ENCODE measurements around the gene PRC1. TPM values are rescaled to one million over a fixed set of nuclear protein-coding genes. Genes with fewer than 3 reads are reported as not detected.

The PRC1 gene
- total and polyA plus RNA-seq, 8 donors = 10.4 to 137 (median 66.1) TPM

GRCh38 chr15:90990446-90990845 is 3.9 kb downstream of the PRC1 start:
- no peak for TF ChIP-seq CTCF (IDR thresholded peaks at IDR 0.05)
- Histone ChIP-seq H3K4me3 (no peak overlapping the region), H3K9me3 (no peaks in the 10 kb centered on the region), H3K27me3 (no peaks in the 10 kb centered on the region), H3K36me3 (no peaks in the 10 kb centered on the region), H3K4me1 (peaks cover 0 to 20% of the 10 kb centered on the region in 2 donors), H3K27ac (no peak overlapping the region)
- intact Hi-C loops (cut with DNase I) = no loop called here
- no peak for ATAC-seq
- DNase-seq = no peak

- no peaks in the 10 kb centered on the region for H3K9me3 ChIP-seq
- H3K4me3 ChIP-seq = no peak overlapping the region
- H3K4me1 ChIP-seq = peaks cover 0 to 14% of the 10 kb centered on the region in 2 donors
- intact Hi-C loops (cut with DNase I) = no loop called here
- no peak for ATAC-seq
- no peak overlapping the region for H3K27ac ChIP-seq
- TF ChIP-seq CTCF (IDR thresholded peaks at IDR 0.05) = no peak
- DNase-seq = no peak
- no peaks in the 10 kb centered on the region for H3K27me3 ChIP-seq
- no peaks in the 10 kb centered on the region for H3K36me3 ChIP-seq
These were observed 5.1 kb downstream of the PRC1 start for GRCh38 chr15:90989040-90989768.

GRCh38 chr15:90988296-90988695 is 6.0 kb downstream of the PRC1 start:
- ATAC-seq (peak; percentile 37), DNase-seq (no peak)
- Histone ChIP-seq H3K27ac (no peak overlapping the region), H3K9me3 (no peaks in the 10 kb centered on the region), H3K4me1 (peaks cover 0 to 14% of the 10 kb centered on the region in 2 donors), H3K27me3 (no peaks in the 10 kb centered on the region), H3K4me3 (no peak overlapping the region), H3K36me3 (no peaks in the 10 kb centered on the region)
- TF ChIP-seq CTCF (IDR thresholded peaks at IDR 0.05) = no peak
- intact Hi-C loops (cut with DNase I) = no loop called here

GRCh38 chr15:90987561-90988141 is 6.7 kb downstream of the PRC1 start:
- ATAC-seq (peak; percentile 40), DNase-seq (no peak)
- Histone ChIP-seq H3K27ac (no peak overlapping the region), H3K27me3 (no peaks in the 10 kb centered on the region), H3K36me3 (no peaks in the 10 kb centered on the region), H3K9me3 (no peaks in the 10 kb centered on the region), H3K4me3 (no peak overlapping the region), H3K4me1 (peaks cover 0 to 14% of the 10 kb centered on the region in 2 donors)
- intact Hi-C loops (cut with DNase I) = no loop called here
- TF ChIP-seq CTCF (IDR thresholded peaks at IDR 0.05) = no peak

- no peak overlapping the region for H3K27ac ChIP-seq
- peaks cover 0 to 18% of the 10 kb centered on the region in 2 donors for H3K4me1 ChIP-seq
- intact Hi-C loops (cut with DNase I) = no loop called here
- H3K36me3 ChIP-seq = no peaks in the 10 kb centered on the region
- no peak for DNase-seq
- no peaks in the 10 kb centered on the region for H3K27me3 ChIP-seq
- peak; percentile 41 for ATAC-seq
- H3K4me3 ChIP-seq = no peak overlapping the region
- no peak for TF ChIP-seq CTCF (IDR thresholded peaks at IDR 0.05)
- H3K9me3 ChIP-seq = no peaks in the 10 kb centered on the region
These were observed 7.4 kb downstream of the PRC1 start for GRCh38 chr15:90986790-90987507.

Data from left lung (tissue), 10 donors.